Measurements from ENCODE around the gene ARHGAP30. TPM values are rescaled to one million over a fixed set of nuclear protein-coding genes. Genes with fewer than 3 reads are reported as not detected.
"Not testable (repeated sequence)": the region's sequence is repeated elsewhere in the genome, so short reads cannot be mapped to it uniquely, and the experiment has no call there.

ARHGAP30 gene
- total RNA-seq, 8 experiments from 2014 or later: 0.64 to 2.8 (median 1.3) TPM

- in situ Hi-C loops (cut with MboI; ENCODE audit: low pct_unique_long_range_greater_than_20kb in 2 of 9, low sequenced_read_pairs in 9 of 9, unreplicated experiment in 9 of 9): loop anchor here in 1 of 9 experiments (25.0 kb wide), 1 partner anchor 98 kb away; the partner anchor contains the start of gene DEDD
- Histone ChIP-seq H3K4me1 (replicated peaks in 1 of 2) (peaks cover 11 to 19% of the 10 kb centered on the region in 2 donors), H3K4me3 (no peak overlapping the region), H3K27ac (no peak overlapping the region)
- peak in 1 of 8 experiments; percentile 12 for ATAC-seq (replicated peaks in 6 of 8)
- 87 to 100% (median 91%) methylated on average over 1 to 4 of the region's 5 CpGs; no CpG with 5 or more reads in 4 of the 10 experiments for WGBS, 10 experiments
Observed at GRCh38 chr1:161039546-161039945, 30.1 kb downstream of the ARHGAP30 start.

- ATAC-seq (replicated peaks in 6 of 8): no peak
- peaks cover 7 to 15% of the 10 kb centered on the region in 2 donors for H3K4me1 ChIP-seq (replicated peaks in 1 of 2)
- H3K4me3 ChIP-seq: peak overlapping the region in 2 of 5 donors; percentile 34 to 49
- in situ Hi-C loops (cut with MboI; ENCODE audit: low pct_unique_long_range_greater_than_20kb in 2 of 9, low sequenced_read_pairs in 9 of 9, unreplicated experiment in 9 of 9): loop anchor here in 1 of 9 experiments (25.0 kb wide), 1 partner anchor 98 kb away; the partner anchor contains the start of gene DEDD
- WGBS, 10 experiments: 6 to 72% (median 31%) methylated on average over 1 to 3 of the region's 3 CpGs; no CpG with 5 or more reads in 2 of the 10 experiments
- H3K27ac ChIP-seq: no peak overlapping the region
Observed at GRCh38 chr1:161039154-161039545, 30.5 kb downstream of the ARHGAP30 start.

GRCh38 chr1:161038523-161039153, 31.1 kb downstream of the ARHGAP30 start, which contains the start of gene TSTD1:
TSTD1 (minus strand) TSS chr1:161038964; CDS start chr1:161038889, 75 bp downstream.
- WGBS, 10 experiments: 38 to 86% (median 66%) methylated on average over 2 to 25 of the region's 54 CpGs; no CpG with 5 or more reads in 6 of the 10 experiments
- peak in 6 of 8 experiments; percentile 32 to 90 (median 46) for ATAC-seq (replicated peaks in 6 of 8)
- Histone ChIP-seq H3K4me3 (peak within 1 kb of the TSS in 3 of 5 donors; percentile 1 to 49 (median 34)), H3K4me1 (replicated peaks in 1 of 2) (peaks cover 2 to 13% of the 10 kb centered on the region in 2 donors), H3K27ac (peak within 1 kb of the TSS in 1 of 2 donors; percentile 15)
- in situ Hi-C loops (cut with MboI; ENCODE audit: low pct_unique_long_range_greater_than_20kb in 2 of 9, low sequenced_read_pairs in 9 of 9, unreplicated experiment in 9 of 9): loop anchor here in 1 of 9 experiments (25.0 kb wide), 1 partner anchor 99 kb away; the partner anchor contains the start of gene DEDD

- ATAC-seq (replicated peaks in 6 of 8): peak in 4 of 8 experiments; percentile 12 to 42 (median 34)
- WGBS, 10 experiments: 40 to 72% (median 55%) methylated on average over 1 to 16 of the region's 21 CpGs; no CpG with 5 or more reads in 4 of the 10 experiments
- Histone ChIP-seq H3K4me3 (peak overlapping the region in 2 of 5 donors; percentile 34 to 49), H3K27ac (peak overlapping the region in 1 of 2 donors; percentile 15), H3K4me1 (replicated peaks in 1 of 2) (peaks cover 2 to 13% of the 10 kb centered on the region in 2 donors)
- in situ Hi-C loops (cut with MboI; ENCODE audit: low pct_unique_long_range_greater_than_20kb in 2 of 9, low sequenced_read_pairs in 9 of 9, unreplicated experiment in 9 of 9): loop anchor here in 1 of 9 experiments (25.0 kb wide), 1 partner anchor 99 kb away; the partner anchor contains the start of gene DEDD
Observed at GRCh38 chr1:161037661-161038522, 31.8 kb downstream of the ARHGAP30 start.

- Histone ChIP-seq H3K4me1 (replicated peaks in 1 of 2) (peaks cover 2 to 11% of the 10 kb centered on the region in 2 donors), H3K27ac (no peak overlapping the region), H3K4me3 (no peak overlapping the region)
- 80 to 100% (median 89%) methylated on average over 1 to 3 of the region's 3 CpGs; no CpG with 5 or more reads in 7 of the 10 experiments for WGBS, 10 experiments
- in situ Hi-C loops (cut with MboI; ENCODE audit: low pct_unique_long_range_greater_than_20kb in 2 of 9, low sequenced_read_pairs in 9 of 9, unreplicated experiment in 9 of 9): loop anchor here in 1 of 9 experiments (25.0 kb wide), 1 partner anchor 104 kb away; the partner anchor contains the start of gene DEDD
- no peak for ATAC-seq (replicated peaks in 6 of 8)
Observed at GRCh38 chr1:161033751-161034150, 35.9 kb downstream of the ARHGAP30 start.

- WGBS, 10 experiments: 40 to 100% (median 71%) methylated on average over 1 of the region's 1 CpG; no CpG with 5 or more reads in 3 of the 10 experiments
- ATAC-seq (replicated peaks in 6 of 8): no peak
Observed at GRCh38 chr1:161032409-161032808, 37.3 kb downstream of the ARHGAP30 start.

GRCh38 chr1:161031874-161032273, 37.8 kb downstream of the ARHGAP30 start:
- H3K4me1 ChIP-seq (replicated peaks in 1 of 2): peaks cover 0 to 2% of the 10 kb centered on the region in 2 donors
- WGBS, 10 experiments: 29 to 77% (median 67%) methylated on average over 1 to 2 of the region's 2 CpGs; no CpG with 5 or more reads in 1 of the 10 experiments
- no peak overlapping the region for H3K4me3 ChIP-seq
- in situ Hi-C loops (cut with MboI; ENCODE audit: low pct_unique_long_range_greater_than_20kb in 2 of 9, low sequenced_read_pairs in 9 of 9, unreplicated experiment in 9 of 9): loop anchor here in 1 of 9 experiments (25.0 kb wide), 1 partner anchor 105 kb away; the partner anchor contains the start of gene DEDD
- H3K27ac ChIP-seq: no peak overlapping the region
- no peak for ATAC-seq (replicated peaks in 6 of 8)

More at GRCh38 chr1:161032409-161032808, 37.3 kb downstream of the ARHGAP30 start:
- Histone ChIP-seq H3K27ac (no peak overlapping the region), H3K4me1 (replicated peaks in 1 of 2) (peaks cover 2 to 4% of the 10 kb centered on the region in 2 donors), H3K4me3 (no peak overlapping the region)
- in situ Hi-C loops (cut with MboI; ENCODE audit: low pct_unique_long_range_greater_than_20kb in 2 of 9, low sequenced_read_pairs in 9 of 9, unreplicated experiment in 9 of 9): loop anchor here in 1 of 9 experiments (25.0 kb wide), 1 partner anchor 105 kb away; the partner anchor contains the start of gene DEDD

GRCh38 chr1:161029466-161029865, 40.2 kb downstream of the ARHGAP30 start:
- not testable (repeated sequence) for H3K4me1 ChIP-seq (replicated peaks in 1 of 2); H3K4me3 ChIP-seq; ATAC-seq (replicated peaks in 6 of 8); H3K27ac ChIP-seq
- in situ Hi-C loops (cut with MboI; ENCODE audit: low pct_unique_long_range_greater_than_20kb in 2 of 9, low sequenced_read_pairs in 9 of 9, unreplicated experiment in 9 of 9): loop anchor here in 1 of 9 experiments (25.0 kb wide), 1 partner anchor 108 kb away; the partner anchor contains the start of gene DEDD
- no CpG with 5 or more reads among the region's 32 CpGs for WGBS, 10 experiments

GRCh38 chr1:161026954-161027353, 42.7 kb downstream of the ARHGAP30 start:
- 0 to 100% (median 81%) methylated on average over 1 of the region's 1 CpG; no CpG with 5 or more reads in 2 of the 10 experiments for WGBS, 10 experiments
- ATAC-seq (replicated peaks in 6 of 8); H3K27ac ChIP-seq; H3K4me1 ChIP-seq (replicated peaks in 1 of 2); H3K4me3 ChIP-seq: not testable (repeated sequence)
- in situ Hi-C loops (cut with MboI; ENCODE audit: low pct_unique_long_range_greater_than_20kb in 2 of 9, low sequenced_read_pairs in 9 of 9, unreplicated experiment in 9 of 9): loop anchor here in 1 of 9 experiments (25.0 kb wide), 1 partner anchor 110 kb away; the partner anchor contains the start of gene DEDD

GRCh38 chr1:161022432-161022831, 47.3 kb downstream of the ARHGAP30 start:
- H3K4me3 ChIP-seq; ATAC-seq (replicated peaks in 6 of 8); H3K27ac ChIP-seq; in situ Hi-C loops (cut with MboI; ENCODE audit: low pct_unique_long_range_greater_than_20kb in 2 of 9, low sequenced_read_pairs in 9 of 9, unreplicated experiment in 9 of 9); H3K4me1 ChIP-seq (replicated peaks in 1 of 2): not testable (repeated sequence)
- WGBS, 10 experiments: 71 to 93% (median 85%) methylated on average over 3 to 12 of the region's 12 CpGs

- Histone ChIP-seq H3K4me1 (replicated peaks in 1 of 2) (peaks cover 9 to 10% of the 10 kb centered on the region in 2 donors), H3K4me3 (no peak overlapping the region), H3K27ac (no peak overlapping the region)
- in situ Hi-C loops (cut with MboI; ENCODE audit: low pct_unique_long_range_greater_than_20kb in 2 of 9, low sequenced_read_pairs in 9 of 9, unreplicated experiment in 9 of 9): no loop called here
- WGBS, 10 experiments: 17 to 100% (median 92%) methylated on average over 1 to 2 of the region's 2 CpGs; no CpG with 5 or more reads in 1 of the 10 experiments
- no peak for ATAC-seq (replicated peaks in 6 of 8)
Observed at GRCh38 chr1:161021970-161022353, 47.7 kb downstream of the ARHGAP30 start.

Data from motor neuron (in vitro differentiated cells).